Suprapubic skin (tissue), 4 donors: Measurements from ENCODE around the gene SLX4. TPM values are rescaled to one million over a fixed set of nuclear protein-coding genes. Genes with fewer than 3 reads are reported as not detected.
"Not testable (repeated sequence)": the region's sequence is repeated elsewhere in the genome, so short reads cannot be mapped to it uniquely, and the experiment has no call there.

Experiments
- DNase-seq, 2 donors: peaks; one replicate each; pipeline ENCODE4 v3.0.0-alpha.2; 2019; ENCODE audit warnings: low spot score in 2 of 2
- H3K27ac ChIP-seq: fragments of 200-600 bp; sonication (generic); one replicate; pipeline ENCODE4 v1.5.1; 2019
- H3K27me3 ChIP-seq: fragments of 200-600 bp; sonication (generic); one replicate; pipeline ENCODE4 v1.5.1; 2019
- H3K36me3 ChIP-seq: fragments of 200-600 bp; sonication (generic); one replicate; pipeline ENCODE4 v1.5.1; 2019
- H3K4me1 ChIP-seq: fragments of 200-600 bp; sonication (generic); one replicate; pipeline ENCODE4 v1.5.1; 2019
- H3K4me3 ChIP-seq: fragments of 200-600 bp; sonication (generic); one replicate; pipeline ENCODE4 v1.5.1; 2019; ENCODE audit warnings: mild to moderate bottlenecking
- H3K9me3 ChIP-seq: fragments of 200-600 bp; sonication (generic); one replicate; pipeline ENCODE4 v1.5.1; 2019
- EP300 ChIP-seq: sonication (generic); formaldehyde crosslinking; IDR thresholded peaks from one replicate; pipeline ENCODE4 v1.6.1; 2017; ENCODE audit warnings: antibody characterized with exemption
- POLR2A ChIP-seq, 2 donors: fragments of 450-650 bp; IDR thresholded peaks; one replicate each; pipeline ENCODE4 v1.6.1; 2017; ENCODE audit warnings: antibody characterized with exemption in 2 of 2, mild to moderate bottlenecking in 2 of 2, moderate library complexity in 2 of 2
- POLR2AphosphoS5 ChIP-seq, 3 donors: sonication (generic); formaldehyde crosslinking; IDR thresholded peaks; one replicate each; pipeline ENCODE4 v1.6.1; 2017; ENCODE audit warnings: antibody characterized with exemption in 3 of 3
- WGBS: methylation state at CpG from one replicate; pipeline ENCODE4 v1.1.5; 2018; 5-methylcytosine and 5-hydroxymethylcytosine counted together
- total RNA-seq, 4 donors: library from RNA; depleted of rRNA; stranded (reverse); fragments of >200 nt; gene quantifications; one replicate each; pipeline ENCODE4 v1.1.0, GENCODE V29; 2016
- TF ChIP-seq, protein P1 (sequence below), 2 donors: fragments of 200-600 bp in 1 of 2; fragments of 450-650 bp in 1 of 2; sonication (generic) in 1 of 2; IDR thresholded peaks; one replicate each; pipeline ENCODE4 v1.5.1; 2016 to 2019; ENCODE audit warnings: antibody characterized with exemption in 2 of 2, mild to moderate bottlenecking in 1 of 2, moderate library complexity in 1 of 2

Gene SLX4
- total RNA-seq: 1 to 10 TPM; 2.9 to 6.0 (median 4.5) TPM

- 0% methylated on average over 19 of the region's 86 CpGs for WGBS
- H3K9me3 ChIP-seq: no peaks in the 10 kb centered on the region
- no peaks in the 10 kb centered on the region for H3K36me3 ChIP-seq
- DNase-seq: peak; percentile 92 to 94
- peak within 1 kb of the TSS; percentile 68 for H3K27ac ChIP-seq
- H3K27me3 ChIP-seq: no peaks in the 10 kb centered on the region
- H3K4me1 ChIP-seq: peaks cover 24% of the 10 kb centered on the region
- TF ChIP-seq POLR2A (IDR thresholded peaks at IDR 0.05): peak in 1 of 2 donors; percentile 34
- TF ChIP-seq, protein P1, sequence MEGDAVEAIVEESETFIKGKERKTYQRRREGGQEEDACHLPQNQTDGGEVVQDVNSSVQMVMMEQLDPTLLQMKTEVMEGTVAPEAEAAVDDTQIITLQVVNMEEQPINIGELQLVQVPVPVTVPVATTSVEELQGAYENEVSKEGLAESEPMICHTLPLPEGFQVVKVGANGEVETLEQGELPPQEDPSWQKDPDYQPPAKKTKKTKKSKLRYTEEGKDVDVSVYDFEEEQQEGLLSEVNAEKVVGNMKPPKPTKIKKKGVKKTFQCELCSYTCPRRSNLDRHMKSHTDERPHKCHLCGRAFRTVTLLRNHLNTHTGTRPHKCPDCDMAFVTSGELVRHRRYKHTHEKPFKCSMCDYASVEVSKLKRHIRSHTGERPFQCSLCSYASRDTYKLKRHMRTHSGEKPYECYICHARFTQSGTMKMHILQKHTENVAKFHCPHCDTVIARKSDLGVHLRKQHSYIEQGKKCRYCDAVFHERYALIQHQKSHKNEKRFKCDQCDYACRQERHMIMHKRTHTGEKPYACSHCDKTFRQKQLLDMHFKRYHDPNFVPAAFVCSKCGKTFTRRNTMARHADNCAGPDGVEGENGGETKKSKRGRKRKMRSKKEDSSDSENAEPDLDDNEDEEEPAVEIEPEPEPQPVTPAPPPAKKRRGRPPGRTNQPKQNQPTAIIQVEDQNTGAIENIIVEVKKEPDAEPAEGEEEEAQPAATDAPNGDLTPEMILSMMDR (IDR thresholded peaks at IDR 0.05): no peak
- TF ChIP-seq POLR2AphosphoS5 (IDR thresholded peaks at IDR 0.05): no peak
- no peak for TF ChIP-seq EP300
- H3K4me3 ChIP-seq: peak within 1 kb of the TSS; percentile 90
Measured at GRCh38 chr16:3611146-3611975, at the start of gene SLX4. TSS of gene SLX4 (minus strand) at chr16:3611606. CDS start at chr16:3608964, 2,642 bp downstream.

DNA sequence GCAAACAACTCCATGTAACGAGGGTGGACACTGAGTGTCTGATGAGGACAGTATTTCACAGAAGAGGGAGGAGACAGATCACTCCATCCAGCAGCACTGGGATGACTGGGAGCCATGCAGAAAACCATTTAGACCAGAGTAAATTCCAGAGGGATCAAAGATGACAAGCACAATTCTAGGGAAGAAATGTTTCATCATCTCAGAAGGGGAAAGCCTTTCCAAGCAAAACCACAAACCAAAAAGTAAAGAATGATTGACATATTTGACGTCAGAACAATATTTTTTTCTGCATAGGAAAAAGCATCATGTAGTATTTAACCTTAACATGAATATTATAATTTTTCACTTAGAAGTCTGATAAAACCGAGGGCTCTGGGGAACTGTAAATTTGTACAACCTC, 47.8 kb upstream of the SLX4 start:
- peaks cover 88% of the 10 kb centered on the region for H3K36me3 ChIP-seq

GRCh38 chr16:3656491-3657468, 45.4 kb upstream of the SLX4 start:
- TF ChIP-seq POLR2AphosphoS5 (IDR thresholded peaks at IDR 0.05) (no peak), POLR2A (IDR thresholded peaks at IDR 0.05) (no peak), EP300 (no peak)
- TF ChIP-seq, protein P1 (IDR thresholded peaks at IDR 0.05): no peak
- peaks cover 71% of the 10 kb centered on the region for H3K36me3 ChIP-seq
- DNase-seq: peak; percentile 55 to 70
- 88% methylated on average over 12 of the region's 42 CpGs for WGBS
- H3K9me3 ChIP-seq: no peaks in the 10 kb centered on the region
- H3K4me1 ChIP-seq: no peaks in the 10 kb centered on the region
- H3K27me3 ChIP-seq: no peaks in the 10 kb centered on the region
- no peak overlapping the region for H3K4me3 ChIP-seq
- H3K27ac ChIP-seq: no peak overlapping the region

More for the DNA sequence above, 47.8 kb upstream of the SLX4 start:
- Histone ChIP-seq H3K27me3 (no peaks in the 10 kb centered on the region), H3K4me1 (no peaks in the 10 kb centered on the region), H3K9me3 (no peaks in the 10 kb centered on the region), H3K27ac (no peak overlapping the region), H3K4me3 (no peak overlapping the region)
- TF ChIP-seq POLR2AphosphoS5 (IDR thresholded peaks at IDR 0.05): no peak
- TF ChIP-seq, protein P1 (IDR thresholded peaks at IDR 0.05): no peak
- no peak for TF ChIP-seq EP300
- no peak for TF ChIP-seq POLR2A (IDR thresholded peaks at IDR 0.05)
- DNase-seq: no peak
- WGBS: 73% methylated on average over 3 of the region's 3 CpGs

DNA sequence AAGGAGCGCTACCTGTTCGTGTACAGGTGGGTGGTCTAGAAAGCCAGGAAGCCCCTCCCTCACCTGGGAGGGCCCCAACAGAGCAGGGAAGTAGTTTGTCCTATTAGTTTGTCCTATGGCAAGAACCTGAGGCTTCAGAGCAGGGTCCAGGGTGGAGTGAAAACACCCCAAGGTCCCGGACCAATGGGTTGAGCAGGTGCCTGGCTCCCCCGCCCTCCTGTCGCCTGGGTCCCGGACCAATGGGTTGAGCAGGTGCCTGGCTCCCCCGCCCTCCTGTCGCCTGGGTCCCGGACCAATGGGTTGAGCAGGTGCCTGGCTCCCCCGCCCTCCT, 44.7 kb upstream of the SLX4 start:
- DNase-seq, H3K27ac ChIP-seq, H3K4me1 ChIP-seq, H3K27me3 ChIP-seq, H3K4me3 ChIP-seq, H3K9me3 ChIP-seq: not testable (repeated sequence)
- 92% methylated on average over 2 of the region's 10 CpGs for WGBS
- peaks cover 71% of the 10 kb centered on the region for H3K36me3 ChIP-seq

DNA sequence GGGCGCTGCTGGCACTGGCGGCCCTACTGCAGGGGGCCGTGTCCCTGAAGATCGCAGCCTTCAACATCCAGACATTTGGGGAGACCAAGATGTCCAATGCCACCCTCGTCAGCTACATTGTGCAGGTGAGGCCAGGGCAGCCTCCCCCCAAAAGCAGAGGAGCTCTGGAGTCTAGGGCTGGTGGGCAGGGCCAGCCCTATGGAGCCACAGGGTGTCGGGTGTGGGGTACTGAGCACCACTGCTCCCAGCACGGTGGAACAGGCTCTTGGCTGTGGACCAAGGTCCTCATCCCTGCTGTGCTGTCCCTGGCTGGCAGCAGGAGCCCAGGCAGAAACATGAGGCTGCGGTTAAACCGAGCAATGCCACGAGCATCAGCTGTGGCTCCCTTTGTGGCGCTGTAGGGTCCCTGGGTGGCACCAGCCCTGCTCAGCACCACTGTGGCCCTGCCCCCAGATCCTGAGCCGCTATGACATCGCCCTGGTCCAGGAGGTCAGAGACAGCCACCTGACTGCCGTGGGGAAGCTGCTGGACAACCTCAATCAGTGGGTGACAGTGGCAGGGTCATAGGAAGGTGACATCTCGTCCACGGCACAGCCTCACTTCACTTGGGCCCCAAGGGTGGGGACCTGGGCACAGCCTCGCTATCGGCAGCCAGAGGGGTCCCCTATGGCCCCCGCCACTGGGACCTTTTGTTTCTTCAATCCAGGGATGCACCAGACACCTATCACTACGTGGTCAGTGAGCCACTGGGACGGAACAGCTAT, 44.2 kb upstream of the SLX4 start:
- H3K27me3 ChIP-seq: no peaks in the 10 kb centered on the region
- H3K9me3 ChIP-seq: no peaks in the 10 kb centered on the region
- peak; percentile 48 to 69 for DNase-seq
- H3K4me3 ChIP-seq: no peak overlapping the region
- TF ChIP-seq, protein P1 (IDR thresholded peaks at IDR 0.05): no peak
- TF ChIP-seq POLR2A (IDR thresholded peaks at IDR 0.05) (no peak), POLR2AphosphoS5 (IDR thresholded peaks at IDR 0.05) (no peak), EP300 (no peak)
- 93% methylated on average over 11 of the region's 21 CpGs for WGBS
- H3K27ac ChIP-seq: no peak overlapping the region
- H3K4me1 ChIP-seq: no peaks in the 10 kb centered on the region
- H3K36me3 ChIP-seq: peaks cover 67% of the 10 kb centered on the region
